ENCODE data around the gene NLGN3. TPM values are rescaled to one million over a fixed set of nuclear protein-coding genes. Genes with fewer than 3 reads are reported as not detected.

The NLGN3 gene
- total RNA-seq, 5 donors from 2014 or later (not counting 1 experiment from before 2014, with no cell fraction given) = 2.9 to 3.7 (median 3.2) TPM

- peak; percentile 87 to 91 (median 91) for ATAC-seq (replicated peaks in 1 of 4)
- CTCF ChIA-PET = interaction anchor here (1.0 to 1.9 kb wide), 8 partner anchors 9 to 71 kb away, joined by 4 to 16 read pairs (median 7); no protein-coding TSS in a partner anchor
- H3K27me3 Mint-ChIP-seq = no peaks in the 10 kb centered on the region
- Histone ChIP-seq H3K4me1 (ENCODE audit: control insufficient read depth in 1 of 2, extremely low read depth in 1 of 2, insufficient read depth in 2 of 2, low read length in 2 of 2) (peaks cover 17 to 56% of the 10 kb centered on the region in 2 experiments), H3K9me3 (no peaks in the 10 kb centered on the region), H3K27ac (ENCODE audit: low read length) (peak within 1 kb of the TSS; percentile 99), H3K36me3 (ENCODE audit: control insufficient read depth in 2 of 2, extremely low read depth in 1 of 2, insufficient read depth in 1 of 2, low read length in 1 of 2) (peaks cover 4 to 31% of the 10 kb centered on the region in 2 donors), H3K4me3 (ENCODE audit: control insufficient read depth in 1 of 2, extremely low read depth in 1 of 2, low read length in 1 of 2) (peak within 1 kb of the TSS; percentile 94), H3K27me3 (replicated peaks in 1 of 2; ENCODE audit: control insufficient read depth in 2 of 2, extremely low read depth in 1 of 2, insufficient read depth in 2 of 2, low read length in 1 of 2) (no peaks in the 10 kb centered on the region)
- H3K27ac Mint-ChIP-seq = peak within 1 kb of the TSS; percentile 97 to 99
- DNase-seq = peak; percentile 35 to 90 (median 79)
- H3K36me3 Mint-ChIP-seq = peaks cover 37% of the 10 kb centered on the region
- H3K4me3 Mint-ChIP-seq = peak within 1 kb of the TSS; percentile 95 to 99 (median 97)
- H3K9me3 Mint-ChIP-seq = no peaks in the 10 kb centered on the region
- POLR2A ChIA-PET = interaction anchor here (0.5 to 2.4 kb wide), 20 partner anchors 8 to 1166 kb away, joined by 3 to 22 read pairs (median 5); partner anchors contain the start of genes FOXO4 (in 1 of the 2), NONO (in 1 of the 2), RPS4X (in 1 of the 2) and TAF1 (in 1 of the 2)
- H3K4me1 Mint-ChIP-seq = peaks cover 54 to 68% (median 60%) of the 10 kb centered on the region in 3 donors
- no CpG with 5 or more reads among the region's 8 CpGs for WGBS (ENCODE audit: insufficient coverage)
Observed at GRCh38 chrX:71111141-71111843, 33.3 kb upstream of the NLGN3 start, which contains the start of gene IL2RG. Gene IL2RG (minus strand): TSS chrX:71111577. CDS start chrX:71111539, 38 bp downstream.

GRCh38 chrX:71111921-71112431, 32.7 kb upstream of the NLGN3 start:
- Histone ChIP-seq H3K27ac (ENCODE audit: low read length) (peak overlapping the region; percentile 99), H3K4me1 (ENCODE audit: control insufficient read depth in 1 of 2, extremely low read depth in 1 of 2, insufficient read depth in 2 of 2, low read length in 2 of 2) (peaks cover 17 to 51% of the 10 kb centered on the region in 2 experiments), H3K36me3 (ENCODE audit: control insufficient read depth in 2 of 2, extremely low read depth in 1 of 2, insufficient read depth in 1 of 2, low read length in 1 of 2) (peaks cover 4 to 30% of the 10 kb centered on the region in 2 donors), H3K4me3 (ENCODE audit: control insufficient read depth in 1 of 2, extremely low read depth in 1 of 2, low read length in 1 of 2) (peak overlapping the region; percentile 30 to 94), H3K27me3 (replicated peaks in 1 of 2; ENCODE audit: control insufficient read depth in 2 of 2, extremely low read depth in 1 of 2, insufficient read depth in 2 of 2, low read length in 1 of 2) (no peaks in the 10 kb centered on the region), H3K9me3 (no peaks in the 10 kb centered on the region)
- Mint-ChIP-seq H3K4me1 (peaks cover 48 to 64% (median 56%) of the 10 kb centered on the region in 3 donors), H3K27ac (peak overlapping the region; percentile 97 to 99), H3K36me3 (peaks cover 33% of the 10 kb centered on the region), H3K4me3 (peak overlapping the region; percentile 95 to 99 (median 97)), H3K27me3 (no peaks in the 10 kb centered on the region), H3K9me3 (no peaks in the 10 kb centered on the region)
- POLR2A ChIA-PET = interaction anchor here (0.5 to 2.4 kb wide), 21 partner anchors 9 to 1165 kb away, joined by 3 to 22 read pairs (median 5); partner anchors contain the start of genes FOXO4 (in 1 of the 2), NONO (in 1 of the 2), RPS4X (in 1 of the 2) and SNX12 (in 1 of the 2)
- ATAC-seq (replicated peaks in 1 of 4) = peak; percentile 22 to 65 (median 28)
- CTCF ChIA-PET = interaction anchor here (0.6 to 1.9 kb wide), 10 partner anchors 9 to 70 kb away, joined by 3 to 16 read pairs (median 7); no protein-coding TSS in a partner anchor
- peak in 19 of 35 experiments; percentile 5 to 69 (median 18) for DNase-seq
- 0% methylated on average over 1 of the region's 5 CpGs for WGBS (ENCODE audit: insufficient coverage)

GRCh38 chrX:71117358-71117757, 27.3 kb upstream of the NLGN3 start:
- DNase-seq (no peak), ATAC-seq (replicated peaks in 1 of 4) (no peak)
- peak overlapping the region; percentile 71 to 74 for H3K27ac Mint-ChIP-seq
- Histone ChIP-seq H3K36me3 (ENCODE audit: control insufficient read depth in 2 of 2, extremely low read depth in 1 of 2, insufficient read depth in 1 of 2, low read length in 1 of 2) (peaks cover under 1 to 23% of the 10 kb centered on the region in 2 donors), H3K27ac (ENCODE audit: low read length) (peak overlapping the region; percentile 89), H3K4me3 (ENCODE audit: control insufficient read depth in 1 of 2, extremely low read depth in 1 of 2, low read length in 1 of 2) (no peak overlapping the region), H3K4me1 (ENCODE audit: control insufficient read depth in 1 of 2, extremely low read depth in 1 of 2, insufficient read depth in 2 of 2, low read length in 2 of 2) (peaks cover 12 to 54% of the 10 kb centered on the region in 2 experiments), H3K9me3 (no peaks in the 10 kb centered on the region), H3K27me3 (replicated peaks in 1 of 2; ENCODE audit: control insufficient read depth in 2 of 2, extremely low read depth in 1 of 2, insufficient read depth in 2 of 2, low read length in 1 of 2) (no peaks in the 10 kb centered on the region)
- H3K9me3 Mint-ChIP-seq = no peaks in the 10 kb centered on the region
- peaks cover 10% of the 10 kb centered on the region for H3K36me3 Mint-ChIP-seq
- peaks cover 26 to 45% (median 39%) of the 10 kb centered on the region in 3 donors for H3K4me1 Mint-ChIP-seq
- H3K27me3 Mint-ChIP-seq = no peaks in the 10 kb centered on the region
- 100% methylated on average over 1 of the region's 10 CpGs for WGBS (ENCODE audit: insufficient coverage)
- ChIA-PET CTCF (interaction anchor here (0.6 to 2.9 kb wide), 5 partner anchors 11 to 43 kb away, joined by 3 to 37 read pairs (median 8); partner anchors contain the start of gene FOXO4 (in 1 of the 2)), POLR2A (interaction anchor here in 1 of 2 donors (2.0 to 2.1 kb wide), 2 partner anchors 13 to 15 kb away, joined by 9 to 28 read pairs; no protein-coding TSS in a partner anchor)
- peak overlapping the region in 1 of 3 donors; percentile 80 for H3K4me3 Mint-ChIP-seq

GRCh38 chrX:71118032-71118984, 26.3 kb upstream of the NLGN3 start, which contains the start of gene MED12:
Gene MED12 (plus strand): TSS chrX:71118596. CDS start chrX:71118755, 159 bp downstream.
- Mint-ChIP-seq H3K4me3 (peak within 1 kb of the TSS; percentile 80 to 84 (median 81)), H3K9me3 (no peaks in the 10 kb centered on the region), H3K4me1 (peaks cover 25 to 40% (median 33%) of the 10 kb centered on the region in 3 donors), H3K36me3 (peaks cover 19% of the 10 kb centered on the region), H3K27ac (peak within 1 kb of the TSS; percentile 90 to 91), H3K27me3 (peaks cover 0 to 4% of the 10 kb centered on the region in 2 donors)
- Histone ChIP-seq H3K4me1 (ENCODE audit: control insufficient read depth in 1 of 2, extremely low read depth in 1 of 2, insufficient read depth in 2 of 2, low read length in 2 of 2) (peaks cover 7 to 46% of the 10 kb centered on the region in 2 experiments), H3K27me3 (replicated peaks in 1 of 2; ENCODE audit: control insufficient read depth in 2 of 2, extremely low read depth in 1 of 2, insufficient read depth in 2 of 2, low read length in 1 of 2) (no peaks in the 10 kb centered on the region), H3K27ac (ENCODE audit: low read length) (peak within 1 kb of the TSS; percentile 89), H3K4me3 (ENCODE audit: control insufficient read depth in 1 of 2, extremely low read depth in 1 of 2, low read length in 1 of 2) (peak within 1 kb of the TSS; percentile 69 to 82), H3K9me3 (no peaks in the 10 kb centered on the region), H3K36me3 (ENCODE audit: control insufficient read depth in 2 of 2, extremely low read depth in 1 of 2, insufficient read depth in 1 of 2, low read length in 1 of 2) (peaks cover 4 to 33% of the 10 kb centered on the region in 2 donors)
- peak; percentile 93 to 96 (median 94) for ATAC-seq (replicated peaks in 1 of 4)
- under 1% methylated on average over 23 of the region's 56 CpGs for WGBS (ENCODE audit: insufficient coverage)
- ChIA-PET POLR2A (interaction anchor here (0.6 to 2.1 kb wide), 14 partner anchors 8 to 307 kb away, joined by 3 to 28 read pairs (median 6); partner anchors contain the start of gene TAF1 (in 1 of the 2)), CTCF (interaction anchor here (0.6 to 2.9 kb wide), 9 partner anchors 10 to 165 kb away, joined by 3 to 37 read pairs (median 6); partner anchors contain the start of genes FOXO4 (in 1 of the 2), NONO (in 1 of the 2) and SNX12 (in 1 of the 2))
- peak; percentile 56 to 84 (median 75) for DNase-seq

GRCh38 chrX:71118985-71119535, 25.6 kb upstream of the NLGN3 start:
- Mint-ChIP-seq H3K36me3 (peaks cover 19% of the 10 kb centered on the region), H3K27ac (peak overlapping the region; percentile 84 to 91), H3K9me3 (no peaks in the 10 kb centered on the region), H3K4me1 (peaks cover 25 to 35% (median 27%) of the 10 kb centered on the region in 3 donors), H3K4me3 (peak overlapping the region; percentile 80 to 84 (median 81)), H3K27me3 (peaks cover 0 to 5% of the 10 kb centered on the region in 2 donors)
- 0% methylated on average over 3 of the region's 17 CpGs for WGBS (ENCODE audit: insufficient coverage)
- H3K4me3 ChIP-seq (ENCODE audit: control insufficient read depth in 1 of 2, extremely low read depth in 1 of 2, low read length in 1 of 2) = peak overlapping the region; percentile 11 to 82
- H3K9me3 ChIP-seq = no peaks in the 10 kb centered on the region
- peaks cover 4 to 40% of the 10 kb centered on the region in 2 donors for H3K36me3 ChIP-seq (ENCODE audit: control insufficient read depth in 2 of 2, extremely low read depth in 1 of 2, insufficient read depth in 1 of 2, low read length in 1 of 2)
- H3K27ac ChIP-seq (ENCODE audit: low read length) = peak overlapping the region; percentile 89
- no peaks in the 10 kb centered on the region for H3K27me3 ChIP-seq (replicated peaks in 1 of 2; ENCODE audit: control insufficient read depth in 2 of 2, extremely low read depth in 1 of 2, insufficient read depth in 2 of 2, low read length in 1 of 2)
- POLR2A ChIA-PET = interaction anchor here (0.6 to 2.1 kb wide), 13 partner anchors 9 to 307 kb away, joined by 3 to 28 read pairs (median 6); partner anchors contain the start of gene TAF1 (in 1 of the 2)
- CTCF ChIA-PET = interaction anchor here in 1 of 2 donors (0.7 to 2.9 kb wide), 7 partner anchors 10 to 164 kb away, joined by 3 to 37 read pairs (median 8); partner anchors contain the start of genes FOXO4 and NONO
- ATAC-seq (replicated peaks in 1 of 4) (peak; percentile 32 to 39 (median 35)), DNase-seq (no peak)
- peaks cover 3 to 39% of the 10 kb centered on the region in 2 experiments for H3K4me1 ChIP-seq (ENCODE audit: control insufficient read depth in 1 of 2, extremely low read depth in 1 of 2, insufficient read depth in 2 of 2, low read length in 2 of 2)
